Fibroblast of pulmonary artery (primary cell): ENCODE measurements around the gene SUN2.

Experiments used
- DNase-seq: peaks from one replicate; pipeline ENCODE4 v3.0.0-alpha.2; 2010; ENCODE audit warnings: low read depth
- H3K4me3 ChIP-seq: replicated peaks from 2 replicates; pipeline ENCODE4 v1.5.1; 2011; ENCODE audit warnings: low read depth, mild to moderate bottlenecking, control low read depth, low read length, moderate library complexity
- CTCF ChIP-seq: IDR thresholded peaks from 2 replicates; pipeline ENCODE4 v1.5.1; 2011; ENCODE audit warnings: mild to moderate bottlenecking, control low read depth, low read length, inconsistent platforms; ENCODE audit errors: missing control alignments

Gene SUN2

DNA sequence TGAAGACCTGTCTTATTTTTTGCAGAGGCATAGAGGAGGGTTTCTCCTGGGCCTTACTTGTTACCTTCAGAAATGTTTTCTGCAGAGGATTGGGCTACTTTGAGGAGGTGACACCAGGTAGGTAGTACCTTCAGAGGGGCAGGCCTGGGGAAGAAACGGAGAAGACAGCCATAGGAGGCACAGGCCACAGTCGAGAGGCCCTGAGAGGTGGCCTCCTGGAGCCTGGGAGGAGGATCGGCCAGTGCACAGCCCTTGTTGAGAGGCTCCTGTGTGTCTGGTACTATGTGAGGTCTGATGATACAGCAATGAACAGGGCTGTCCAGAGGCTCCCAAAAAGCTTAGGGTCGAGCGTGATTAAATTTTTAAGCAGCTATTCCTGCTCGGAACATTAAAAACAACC, 38.6 kb downstream of the SUN2 start:
- no peak overlapping the region for H3K4me3 ChIP-seq
- DNase-seq: no peak
- no peak for TF ChIP-seq CTCF

DNA sequence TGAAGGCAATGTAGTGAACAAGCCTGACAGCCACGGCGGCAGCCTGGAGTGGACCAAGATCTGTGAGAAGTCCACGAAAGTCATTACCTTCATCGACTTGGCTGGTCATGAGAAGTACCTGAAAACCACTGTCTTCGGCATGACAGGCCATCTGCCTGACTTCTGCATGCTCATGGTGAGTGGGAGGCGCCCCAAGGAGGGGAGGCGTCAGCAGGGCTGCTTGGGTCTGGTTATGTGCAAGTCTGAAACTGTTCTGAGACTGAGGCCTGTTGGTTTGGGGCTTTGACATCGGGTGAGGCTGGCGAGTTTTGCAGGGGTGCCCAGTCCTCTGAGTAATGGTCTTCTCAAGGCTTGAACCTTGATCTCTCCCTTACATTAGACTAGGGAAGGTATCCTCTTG, 39.0 kb downstream of the SUN2 start:
- DNase-seq: no peak
- TF ChIP-seq CTCF: no peak
- H3K4me3 ChIP-seq: no peak overlapping the region

- no peak for DNase-seq
- no peak for TF ChIP-seq CTCF
- H3K4me3 ChIP-seq: no peak overlapping the region
Observed at GRCh38 chr22:38716271-38716670, 39.5 kb downstream of the SUN2 start.

GRCh38 chr22:38715852-38716251, 39.9 kb downstream of the SUN2 start:
- no peak for DNase-seq
- no peak overlapping the region for H3K4me3 ChIP-seq
- TF ChIP-seq CTCF: no peak

DNA sequence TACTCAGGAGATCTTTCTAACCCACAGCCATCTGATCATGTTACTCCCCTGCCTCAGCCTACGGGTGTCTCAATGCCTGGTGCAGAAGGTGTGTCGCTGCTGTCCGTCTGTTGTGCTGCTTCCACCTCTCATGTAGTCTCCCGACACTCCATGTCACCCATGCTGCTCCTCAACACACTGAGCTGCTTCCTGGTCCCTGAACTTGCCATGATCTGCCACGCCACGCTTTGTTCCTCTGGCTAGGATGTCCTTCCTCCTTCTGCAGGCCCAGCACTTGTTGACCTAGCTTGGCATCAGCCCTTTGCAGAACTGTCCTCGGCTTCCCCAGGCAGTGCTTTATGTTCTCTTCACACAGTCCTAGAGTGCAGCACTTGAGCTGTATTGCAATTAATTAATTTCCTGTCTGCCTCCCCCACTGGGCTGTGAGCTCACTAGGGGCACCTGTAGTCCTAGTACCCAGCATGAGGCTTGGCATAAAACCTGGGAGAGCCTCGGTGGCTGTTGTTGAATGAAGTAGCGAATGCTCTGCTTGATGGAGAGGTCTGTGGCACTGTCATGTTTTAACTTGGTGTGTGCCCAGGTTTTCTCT, 40.5 kb downstream of the SUN2 start:
- H3K4me3 ChIP-seq: no peak overlapping the region
- TF ChIP-seq CTCF: no peak
- DNase-seq: no peak

DNA sequence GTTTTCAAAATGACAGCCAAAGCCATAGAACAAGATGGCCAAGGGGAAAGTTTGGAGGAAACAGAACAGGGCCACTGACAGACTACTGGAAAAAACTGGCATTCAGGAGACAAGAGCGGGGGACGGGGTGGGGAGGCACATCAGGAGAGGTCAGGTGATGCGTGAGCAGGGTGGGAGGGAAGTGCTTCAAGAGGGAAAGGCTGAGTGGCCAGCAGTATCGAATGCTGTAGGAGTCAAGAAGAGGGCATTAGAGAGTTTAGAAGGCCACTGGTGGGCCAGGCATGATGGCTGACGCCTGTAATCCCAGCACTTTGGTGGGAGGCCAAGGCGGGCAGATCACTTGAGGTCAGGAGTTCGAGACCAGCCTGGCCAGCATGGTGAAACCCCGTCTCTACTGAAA, 41.9 kb downstream of the SUN2 start:
- H3K4me3 ChIP-seq: no peak overlapping the region
- no peak for TF ChIP-seq CTCF
- no peak for DNase-seq

DNA sequence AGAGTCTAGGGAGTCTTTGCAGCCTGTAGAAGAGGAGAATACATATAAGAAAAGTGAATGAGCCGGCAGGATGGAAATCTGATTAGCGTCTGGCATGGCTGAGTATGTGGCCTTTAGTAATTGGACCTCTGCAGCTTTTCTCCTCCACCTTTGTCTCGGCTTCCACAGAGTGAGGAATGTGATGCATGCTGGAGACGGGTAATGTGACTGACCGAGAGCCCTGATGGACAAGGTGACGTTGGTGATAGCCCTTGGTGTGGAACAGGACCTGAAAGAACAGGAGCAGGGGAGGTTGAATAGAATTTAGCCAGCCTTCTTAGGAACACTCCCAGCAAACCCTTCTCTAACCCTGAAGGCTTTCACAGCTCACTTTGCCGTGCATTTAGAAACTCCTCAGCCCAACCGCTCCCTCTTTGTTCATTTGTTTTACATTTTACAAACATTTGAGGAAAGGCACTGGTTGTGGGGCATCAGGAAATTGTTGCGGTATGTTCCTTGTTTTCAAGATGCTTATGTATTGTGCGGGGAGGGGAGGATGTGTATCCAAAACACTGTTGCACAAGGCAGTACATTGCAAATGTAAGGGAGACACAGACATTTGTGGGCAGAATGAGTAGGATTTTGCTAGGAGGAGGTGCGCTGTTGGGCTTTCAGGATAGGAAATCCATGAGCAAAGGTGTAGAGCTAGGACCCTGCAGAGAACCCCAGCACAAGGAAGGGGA, 43.2 kb downstream of the SUN2 start:
- no peak for DNase-seq
- H3K4me3 ChIP-seq: no peak overlapping the region
- TF ChIP-seq CTCF: no peak
